ENCODE data around the gene BDH1. TPM values are rescaled to one million over a fixed set of nuclear protein-coding genes. Genes with fewer than 3 reads are reported as not detected.

BDH1 gene
- total and polyA plus RNA-seq, 12 donors, result 5.7 to 31.1 (median 11.5) TPM

DNA sequence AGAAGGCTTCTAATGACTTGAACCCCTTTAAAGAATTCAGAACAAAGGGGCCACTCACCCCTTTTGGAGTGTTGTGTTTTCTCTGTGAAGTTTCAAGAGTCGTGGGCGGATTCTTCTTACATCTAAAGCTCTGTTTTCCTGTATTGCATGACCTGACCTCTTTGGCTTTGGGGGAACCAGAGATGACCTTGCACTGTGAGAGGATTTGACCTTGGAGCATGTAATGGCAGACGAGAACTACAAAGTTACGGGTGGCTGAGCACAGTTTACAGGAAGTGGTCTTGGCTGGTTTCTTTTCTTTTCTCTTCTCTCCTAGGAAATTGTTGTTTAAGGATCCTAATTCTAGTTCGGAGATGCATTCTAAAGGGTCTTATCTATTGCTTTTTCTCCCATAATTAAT, 6.2 kb upstream of the BDH1 start:
- intact Hi-C loops (cut with DNase I), result no loop called here

DNA sequence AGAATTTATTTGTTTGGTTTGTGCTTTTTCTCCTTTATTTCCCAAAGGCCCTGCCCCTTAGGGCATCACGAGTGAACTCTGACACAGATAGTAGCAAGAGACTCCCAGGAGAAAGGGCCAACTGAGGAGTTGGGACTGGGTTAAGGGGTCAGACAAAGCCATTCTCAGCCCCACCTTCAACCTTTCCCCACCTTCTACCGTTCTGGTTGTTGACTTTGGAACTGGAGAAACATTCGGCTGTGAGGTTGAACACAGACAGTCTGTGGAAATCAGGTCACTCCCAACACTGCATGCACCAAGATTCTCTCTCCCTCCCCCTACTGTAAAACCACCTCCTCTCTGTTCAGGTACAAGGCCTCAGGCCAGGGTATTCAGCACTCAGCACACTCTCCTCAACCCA, 3.9 kb upstream of the BDH1 start:
- no peak overlapping the region for H3K4me3 ChIP-seq
- intact Hi-C loops (cut with DNase I), result no loop called here
- H3K27ac ChIP-seq, result no peak overlapping the region
- H3K9me3 ChIP-seq (replicated peaks in 1 of 3), result no peaks in the 10 kb centered on the region
- TF ChIP-seq CTCF (IDR thresholded peaks at IDR 0.05) (no peak), POLR2A (IDR thresholded peaks at IDR 0.05) (no peak)
- no peaks in the 10 kb centered on the region for H3K27me3 ChIP-seq
- peaks cover 10% of the 10 kb centered on the region in 2 donors for H3K4me1 ChIP-seq (replicated peaks in 1 of 2)
- WGBS, 4 donors, result 53 to 76% (median 64%) methylated on average over 3 of the region's 3 CpGs
- no peaks in the 10 kb centered on the region for H3K36me3 ChIP-seq (replicated peaks in 1 of 2)
- no peak for DNase-seq

More for the DNA sequence above, 6.2 kb upstream of the BDH1 start:
- WGBS, 4 donors, result 39 to 54% (median 45%) methylated on average over 5 of the region's 5 CpGs
- Histone ChIP-seq H3K36me3 (replicated peaks in 1 of 2) (no peaks in the 10 kb centered on the region), H3K9me3 (replicated peaks in 1 of 3) (no peaks in the 10 kb centered on the region), H3K27ac (no peak overlapping the region), H3K27me3 (no peaks in the 10 kb centered on the region), H3K4me1 (replicated peaks in 1 of 2) (no peaks in the 10 kb centered on the region), H3K4me3 (no peak overlapping the region)
- no peak for TF ChIP-seq CTCF (IDR thresholded peaks at IDR 0.05)
- TF ChIP-seq POLR2A (IDR thresholded peaks at IDR 0.05), result no peak
- no peak for DNase-seq

- intact Hi-C loops (cut with DNase I), result no loop called here
- H3K4me3 ChIP-seq, result peak overlapping the region; percentile 17 to 93 (median 79)
- H3K4me1 ChIP-seq (replicated peaks in 1 of 2), result peaks cover 10 to 17% of the 10 kb centered on the region in 2 donors
- H3K36me3 ChIP-seq (replicated peaks in 1 of 2), result no peaks in the 10 kb centered on the region
- peak overlapping the region; percentile 2 to 92 (median 84) for H3K27ac ChIP-seq
- no peaks in the 10 kb centered on the region for H3K9me3 ChIP-seq (replicated peaks in 1 of 3)
- no peaks in the 10 kb centered on the region for H3K27me3 ChIP-seq
- 0 to 1% (median 0%) methylated on average over 10 to 60 of the region's 60 CpGs for WGBS, 4 donors
- TF ChIP-seq CTCF (IDR thresholded peaks at IDR 0.05) (peak in 5 of 6 experiments; percentile 33 to 57 (median 50)), POLR2A (IDR thresholded peaks at IDR 0.05) (peak; percentile 37 to 70)
- peak; percentile 95 to 98 (median 96) for DNase-seq
Measured at GRCh38 chr3:197554562-197555280, 1.0 kb downstream of the BDH1 start.

DNA sequence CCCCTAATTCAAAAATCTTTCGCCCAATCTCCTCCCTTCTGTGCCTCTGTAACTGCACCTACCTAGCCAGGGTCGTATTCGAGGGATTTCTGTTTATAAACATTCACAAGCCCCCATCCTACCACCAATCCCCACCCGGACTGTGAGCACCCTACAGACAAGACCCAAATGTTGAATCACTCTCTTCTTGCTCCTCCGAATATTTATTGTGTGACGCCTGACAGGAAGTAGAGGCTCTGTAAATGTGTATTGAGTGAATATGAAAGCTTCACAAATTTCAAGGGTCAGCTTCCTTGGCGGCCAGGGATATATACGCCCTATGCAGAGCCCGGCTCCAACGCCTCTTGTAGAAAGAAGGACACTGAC, 1.6 kb downstream of the BDH1 start:
- DNase-seq, result no peak
- 19 to 27% (median 21%) methylated on average over 9 to 10 of the region's 10 CpGs for WGBS, 4 donors
- H3K4me3 ChIP-seq, result peak overlapping the region in 2 of 4 donors; percentile 70 to 93
- H3K9me3 ChIP-seq (replicated peaks in 1 of 3), result no peaks in the 10 kb centered on the region
- peak in 1 of 2 donors; percentile 13 for TF ChIP-seq POLR2A (IDR thresholded peaks at IDR 0.05)
- TF ChIP-seq CTCF (IDR thresholded peaks at IDR 0.05), result no peak
- intact Hi-C loops (cut with DNase I), result no loop called here
- peaks cover 10 to 17% of the 10 kb centered on the region in 2 donors for H3K4me1 ChIP-seq (replicated peaks in 1 of 2)
- H3K27me3 ChIP-seq, result no peaks in the 10 kb centered on the region
- H3K27ac ChIP-seq, result peak overlapping the region; percentile 2 to 92 (median 84)
- H3K36me3 ChIP-seq (replicated peaks in 1 of 2), result no peaks in the 10 kb centered on the region
